Uterine smooth muscle cell (primary cell): ENCODE data around the gene IFT74. TPM values are rescaled to one million over a fixed set of nuclear protein-coding genes. Genes with fewer than 3 reads are reported as not detected.

Experiments used
- total RNA-seq: library from RNA; depleted of rRNA; stranded (reverse); fragments of >200 nt; gene quantifications from 2 replicates; pipeline ENCODE4 v1.2.3, GENCODE V29; 2014

The IFT74 gene
- 18.5 and 20.9 TPM in 2 replicates for total RNA-seq

GRCh38 chr9:26955921-26956859 is at the start of gene IFT74:
Gene IFT74, plus strand, starts transcription at chr9:26956412. Its CDS starts 5,556 bp downstream, at chr9:26961968.

DNA sequence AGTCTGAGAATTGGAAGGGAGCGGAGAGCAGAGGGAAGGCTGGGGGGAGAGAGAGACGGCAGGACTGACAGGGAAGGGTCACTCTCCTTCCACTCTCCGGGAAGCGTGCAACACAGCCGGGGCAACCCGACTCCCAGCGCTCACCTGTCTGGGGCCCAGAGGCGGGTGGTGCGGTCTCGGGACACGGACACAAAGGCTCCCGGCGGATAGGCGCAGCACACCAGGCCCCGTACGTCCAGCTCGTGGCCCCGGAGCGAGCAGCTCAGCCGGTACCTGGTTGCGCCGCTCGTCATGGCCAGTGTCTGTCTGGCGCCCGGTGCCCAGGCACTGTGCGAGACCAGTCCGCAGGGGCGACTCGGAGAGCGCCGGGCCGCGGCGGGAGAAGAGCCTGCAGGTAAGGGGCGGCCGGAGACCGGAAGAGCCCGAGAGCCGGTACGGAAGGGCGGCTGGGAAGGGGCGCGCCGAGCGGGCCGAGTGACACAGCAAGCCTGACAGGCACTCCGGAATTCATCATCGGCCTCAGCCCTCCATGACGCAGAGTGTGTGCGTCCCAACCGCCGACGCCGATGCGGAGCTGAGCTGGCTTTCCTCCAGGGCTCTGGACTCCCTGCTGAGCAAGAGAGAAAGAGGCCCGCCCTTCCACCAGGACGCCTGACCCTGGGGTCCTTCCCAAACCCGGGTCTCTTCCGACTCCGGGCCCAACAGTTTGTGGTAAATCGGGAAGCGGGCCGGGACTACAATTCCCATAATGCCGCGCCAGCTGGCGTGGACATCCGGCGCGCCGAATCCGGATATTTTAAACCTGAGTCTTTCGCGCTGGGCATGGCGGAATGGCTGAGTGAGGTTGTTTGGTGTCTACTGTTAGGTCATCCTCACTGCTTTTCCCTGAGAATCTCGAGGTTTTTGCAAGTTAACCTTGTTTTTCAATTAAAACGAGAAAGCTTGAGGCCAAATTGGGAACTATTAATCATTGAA is 9.2 kb upstream of the IFT74 start, which contains the start of gene PLAA:
TSS of gene PLAA (minus strand) at position 490 of the 975 bp plus-strand sequence. CDS start at position 293, 197 bp downstream.

GRCh38 chr9:27005491-27005890 is 49.3 kb downstream of the IFT74 start, which contains the start of gene LRRC19:
Gene LRRC19, minus strand, starts transcription at chr9:27005672. Its CDS starts 5,978 bp downstream, at chr9:26999694.

DNA sequence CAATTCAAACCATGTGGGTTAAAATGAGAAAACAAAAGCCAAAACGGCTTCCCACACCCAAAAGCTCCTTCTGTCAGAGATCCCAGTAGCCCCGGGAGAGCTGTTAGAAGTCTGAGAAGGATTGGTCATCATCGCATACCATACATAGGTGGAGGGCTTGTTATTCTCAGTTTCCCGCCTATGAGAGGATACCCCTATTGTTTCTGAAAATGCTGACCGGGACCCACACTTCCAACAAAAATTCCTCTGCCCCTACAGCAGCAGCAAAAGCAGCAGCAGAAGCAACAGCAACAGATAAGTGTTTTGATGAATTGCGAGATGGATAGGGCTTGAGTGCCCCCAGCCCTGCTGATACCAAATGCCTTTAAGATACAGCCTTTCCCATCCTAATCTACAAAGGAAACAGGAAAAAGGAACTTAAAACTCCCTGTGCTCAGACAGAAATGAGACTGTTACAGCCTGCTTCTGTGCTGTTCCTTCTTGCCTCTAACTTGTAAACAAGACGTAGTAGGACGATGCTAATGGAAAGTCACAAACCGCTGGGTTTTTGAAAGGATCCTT is 152.8 kb downstream of the IFT74 start, which contains the start of gene TEK:
TSS of gene TEK (plus strand) at position 245 of the 561 bp plus-strand sequence. CDS start 366 bp downstream, outside the sequence.

Other genes with a start within 250 kb of the IFT74 start
- gene CAAP1, start 63.6 kb upstream of the IFT74 start, total RNA-seq, result 16.5 and 23.0 TPM in 2 replicates
- 46.0 and 58.8 TPM in 2 replicates for gene PLAA, start 9.2 kb upstream of the IFT74 start, total RNA-seq
- gene LRRC19, start 49.3 kb downstream of the IFT74 start, total RNA-seq, result not detected in 2 replicates
- gene TEK, start 152.8 kb downstream of the IFT74 start, total RNA-seq, result 3.1 and 3.6 TPM in 2 replicates